D721Med (cell line): Measurements from ENCODE around the gene NACC2.
"Not testable (repeated sequence)": the region's sequence is repeated elsewhere in the genome, so short reads cannot be mapped to it uniquely, and the experiment has no call there.

ENCODE experiments used
- DNase-seq: peaks from one replicate; pipeline ENCODE4 v3.0.0; 2011; ENCODE audit warnings: low spot score; ENCODE audit not compliant: insufficient read length
- FAIRE-seq: peaks from 2 replicates; lab custom pipeline; 2011; peaks lifted over from hg19 to GRCh38; lab: Jason Lieb, UNC
- CTCF ChIP-seq: IDR thresholded peaks from 2 replicates; pipeline ENCODE4 v1.5.1; 2012; ENCODE audit warnings: mild to moderate bottlenecking, control low read depth; ENCODE audit not compliant: insufficient read depth; ENCODE audit errors: missing control alignments

NACC2 gene

DNA sequence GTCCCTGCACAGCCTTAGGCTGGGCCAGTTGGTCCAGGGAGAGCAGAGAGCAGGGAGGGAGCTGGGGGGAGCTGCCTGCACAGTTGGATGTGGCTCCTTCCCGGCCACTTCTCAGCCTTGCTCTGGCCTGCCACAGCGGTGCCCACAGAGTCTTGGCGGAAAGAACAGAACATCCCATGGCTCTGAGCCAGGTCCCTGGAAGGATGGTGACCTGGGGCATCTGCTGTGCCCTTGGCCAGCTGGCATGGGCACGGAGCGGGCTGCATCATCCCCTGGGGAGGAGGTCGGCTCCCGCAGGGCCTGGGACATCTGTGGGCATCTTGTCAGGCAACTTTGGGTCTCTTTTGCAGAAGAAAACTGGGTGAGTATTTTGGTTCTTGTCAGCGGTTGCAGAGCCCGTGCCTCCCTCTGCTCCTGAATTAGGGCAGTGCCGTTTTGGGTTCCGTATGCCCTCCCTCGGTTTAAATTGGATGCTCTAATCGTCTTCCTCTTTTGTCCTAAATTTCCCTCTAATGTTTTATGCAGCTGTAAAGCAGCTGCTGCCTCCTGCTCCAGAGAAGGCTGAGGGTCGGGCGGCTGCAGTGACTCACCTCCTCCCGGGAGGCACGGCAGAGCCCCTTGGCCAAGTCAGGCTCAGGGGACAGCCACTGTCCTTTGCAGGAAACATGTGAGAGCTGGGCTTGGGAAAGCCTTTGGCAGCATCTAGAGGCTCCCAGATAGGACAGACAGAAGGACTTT lies 10.5 kb upstream of the NACC2 start:
- FAIRE-seq: no peak

GRCh38 chr9:136104916-136105315 lies 9.8 kb upstream of the NACC2 start:
- no peak for TF ChIP-seq CTCF
- DNase-seq: no peak
- no peak for FAIRE-seq

More for the DNA sequence above, 10.5 kb upstream of the NACC2 start:
- DNase-seq: no peak
- no peak for TF ChIP-seq CTCF

DNA sequence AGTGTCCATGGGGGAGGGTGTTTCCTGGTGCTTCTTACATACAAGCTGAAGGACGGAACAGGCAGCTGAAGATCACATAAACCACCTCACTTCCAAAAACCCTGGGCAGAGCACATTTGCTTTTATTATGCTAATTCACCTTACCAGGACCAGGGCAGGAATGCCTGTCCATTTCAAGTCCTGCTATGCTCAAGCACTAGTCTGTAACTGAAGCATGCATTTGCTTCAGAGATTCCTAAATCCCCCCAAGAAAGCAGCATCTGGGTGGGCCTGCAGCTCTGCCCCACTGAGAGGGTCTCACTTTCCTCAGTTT lies 9.4 kb upstream of the NACC2 start:
- TF ChIP-seq CTCF: no peak
- DNase-seq (no peak), FAIRE-seq (no peak)

GRCh38 chr9:136103651-136104487 lies 8.8 kb upstream of the NACC2 start:
- TF ChIP-seq CTCF: no peak
- DNase-seq (no peak), FAIRE-seq (no peak)

DNA sequence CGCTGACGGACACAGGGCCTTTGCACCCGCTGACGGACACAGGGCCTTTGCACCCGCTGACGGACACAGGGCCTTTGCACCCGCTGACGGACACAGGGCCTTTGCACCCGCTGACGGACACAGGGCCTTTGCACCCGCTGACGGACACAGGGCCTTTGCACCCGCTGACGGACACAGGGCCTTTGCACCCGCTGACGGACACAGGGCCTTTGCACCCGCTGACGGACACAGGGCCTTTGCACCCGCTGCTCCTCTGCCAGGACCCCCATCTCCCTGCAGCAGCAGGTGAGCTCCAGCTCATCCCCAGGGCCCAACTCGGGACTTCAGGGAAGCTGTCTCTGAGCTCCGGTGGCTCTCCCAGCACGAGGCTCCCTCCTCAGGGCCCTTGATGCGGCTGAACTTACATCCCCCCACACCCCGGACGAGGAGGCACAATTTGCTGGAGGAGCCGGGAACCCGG lies 6.6 kb upstream of the NACC2 start:
- FAIRE-seq, DNase-seq: not testable (repeated sequence)

- FAIRE-seq (no peak), DNase-seq (no peak)
- no peak for TF ChIP-seq CTCF
These were observed 5.9 kb upstream of the NACC2 start for GRCh38 chr9:136100700-136101614.

- TF ChIP-seq CTCF: no peak
- no peak for FAIRE-seq
- no peak for DNase-seq
These were observed 4.5 kb upstream of the NACC2 start for GRCh38 chr9:136099542-136099941.
